Uterus (tissue), 2 donors: ENCODE data around the gene CENPC.

ENCODE experiments used
- CTCF ChIP-seq, 4 experiments: fragments of 200-600 bp in 2 of 4; fragments of 450-650 bp in 2 of 4; sonication (generic) in 2 of 4; IDR thresholded peaks; one replicate each; pipeline ENCODE4 v1.5.1; 2016 to 2019; ENCODE audit warnings: antibody characterized with exemption in 4 of 4, mild to moderate bottlenecking in 2 of 4, moderate library complexity in 1 of 4
- POLR2A ChIP-seq, 2 donors: fragments of 450-650 bp; IDR thresholded peaks; one replicate each; pipeline ENCODE4 v1.6.1; 2016; ENCODE audit warnings: antibody characterized with exemption in 2 of 2, mild to moderate bottlenecking in 1 of 2, moderate library complexity in 1 of 2

- TF ChIP-seq POLR2A (IDR thresholded peaks at IDR 0.05) = no peak
- no peak for TF ChIP-seq CTCF (IDR thresholded peaks at IDR 0.05)
These were observed 64.5 kb downstream of the CENPC start for GRCh38 chr4:67480810-67481209.
